Measurements from ENCODE around the gene KIF26B. TPM values are rescaled to one million over a fixed set of nuclear protein-coding genes. Genes with fewer than 3 reads are reported as not detected.

The KIF26B gene
- total and polyA plus RNA-seq, 7 donors: 0.01 to 0.32 (median 0.06) TPM

- H3K27ac ChIP-seq: no peak overlapping the region
- H3K4me3 ChIP-seq: no peak overlapping the region
- no peaks in the 10 kb centered on the region for H3K4me1 ChIP-seq
- 24 to 42% (median 34%) methylated on average over 3 of the region's 3 CpGs for WGBS, 3 donors
- intact Hi-C loops (cut with DNase I): no loop called here
- no peak for TF ChIP-seq CTCF (IDR thresholded peaks at IDR 0.05)
- H3K9me3 ChIP-seq: no peaks in the 10 kb centered on the region
- no peak for ATAC-seq
- H3K27me3 ChIP-seq (ENCODE audit: insufficient read depth in 3 of 3, low read length in 2 of 3): peaks cover 0 to 3% (median 2%) of the 10 kb centered on the region in 3 donors
- H3K36me3 ChIP-seq (ENCODE audit: insufficient read depth in 1 of 2, low read depth in 1 of 2): no peaks in the 10 kb centered on the region
- DNase-seq: no peak
Observed at GRCh38 chr1:245578308-245578707, 423.5 kb downstream of the KIF26B start.

GRCh38 chr1:245578771-245579170 lies 424.0 kb downstream of the KIF26B start:
- Histone ChIP-seq H3K36me3 (ENCODE audit: insufficient read depth in 1 of 2, low read depth in 1 of 2) (no peaks in the 10 kb centered on the region), H3K9me3 (no peaks in the 10 kb centered on the region), H3K27ac (no peak overlapping the region), H3K4me1 (no peaks in the 10 kb centered on the region), H3K27me3 (ENCODE audit: insufficient read depth in 3 of 3, low read length in 2 of 3) (peaks cover 0 to 3% (median 2%) of the 10 kb centered on the region in 3 donors), H3K4me3 (no peak overlapping the region)
- intact Hi-C loops (cut with DNase I): no loop called here
- ATAC-seq (no peak), DNase-seq (no peak)
- no peak for TF ChIP-seq CTCF (IDR thresholded peaks at IDR 0.05)

GRCh38 chr1:245579881-245580280 lies 425.1 kb downstream of the KIF26B start:
- H3K27ac ChIP-seq: no peak overlapping the region
- no peak for ATAC-seq
- H3K27me3 ChIP-seq (ENCODE audit: insufficient read depth in 3 of 3, low read length in 2 of 3): peaks cover 0 to 3% (median 2%) of the 10 kb centered on the region in 3 donors
- H3K36me3 ChIP-seq (ENCODE audit: insufficient read depth in 1 of 2, low read depth in 1 of 2): no peaks in the 10 kb centered on the region
- intact Hi-C loops (cut with DNase I): no loop called here
- no peaks in the 10 kb centered on the region for H3K9me3 ChIP-seq
- 36 to 44% (median 36%) methylated on average over 7 of the region's 7 CpGs for WGBS, 3 donors
- H3K4me3 ChIP-seq: no peak overlapping the region
- no peak for DNase-seq
- no peak for TF ChIP-seq CTCF (IDR thresholded peaks at IDR 0.05)
- H3K4me1 ChIP-seq: no peaks in the 10 kb centered on the region

GRCh38 chr1:245580651-245581050 lies 425.9 kb downstream of the KIF26B start:
- intact Hi-C loops (cut with DNase I): no loop called here
- H3K9me3 ChIP-seq: no peaks in the 10 kb centered on the region
- TF ChIP-seq CTCF (IDR thresholded peaks at IDR 0.05): no peak
- DNase-seq (no peak), ATAC-seq (no peak)
- no peaks in the 10 kb centered on the region for H3K4me1 ChIP-seq
- H3K4me3 ChIP-seq: no peak overlapping the region
- WGBS, 3 donors: 88 to 91% (median 88%) methylated on average over 6 of the region's 6 CpGs
- no peaks in the 10 kb centered on the region for H3K36me3 ChIP-seq (ENCODE audit: insufficient read depth in 1 of 2, low read depth in 1 of 2)
- H3K27ac ChIP-seq: no peak overlapping the region
- peaks cover 0 to 3% (median 2%) of the 10 kb centered on the region in 3 donors for H3K27me3 ChIP-seq (ENCODE audit: insufficient read depth in 3 of 3, low read length in 2 of 3)

- 71 to 75% (median 74%) methylated on average over 7 of the region's 7 CpGs for WGBS, 3 donors
Observed at GRCh38 chr1:245582026-245582425, 427.2 kb downstream of the KIF26B start.

More at GRCh38 chr1:245582026-245582425, 427.2 kb downstream of the KIF26B start:
- ATAC-seq: no peak
- intact Hi-C loops (cut with DNase I): no loop called here
- H3K4me3 ChIP-seq: no peak overlapping the region
- H3K27ac ChIP-seq: no peak overlapping the region
- H3K36me3 ChIP-seq (ENCODE audit: insufficient read depth in 1 of 2, low read depth in 1 of 2): no peaks in the 10 kb centered on the region
- H3K4me1 ChIP-seq: no peaks in the 10 kb centered on the region
- peaks cover 0 to 3% (median 2%) of the 10 kb centered on the region in 3 donors for H3K27me3 ChIP-seq (ENCODE audit: insufficient read depth in 3 of 3, low read length in 2 of 3)
- no peak for TF ChIP-seq CTCF (IDR thresholded peaks at IDR 0.05)
- DNase-seq: no peak
- H3K9me3 ChIP-seq: no peaks in the 10 kb centered on the region
